ENCODE measurements around the gene NEK6. TPM values are rescaled to one million over a fixed set of nuclear protein-coding genes. Genes with fewer than 3 reads are reported as not detected.
A peak's percentile ranks its signal among the peaks of the same experiment; 100 is the strongest.
"Not testable (repeated sequence)": the region's sequence is repeated elsewhere in the genome, so short reads cannot be mapped to it uniquely, and the experiment has no call there.

Gene NEK6
- total and polyA plus RNA-seq, 2 experiments from 2014 or later = 33.5 to 44.7 TPM

- no peak overlapping the region for H2AFZ ChIP-seq
- H3K4me2 ChIP-seq = no peak overlapping the region
- H3K36me3 ChIP-seq (replicated peaks; ENCODE audit: insufficient read depth, low read depth) = no peaks in the 10 kb centered on the region
- H3K27ac ChIP-seq = no peak overlapping the region
- no peaks in the 10 kb centered on the region for H3K27me3 ChIP-seq
- DNase-seq (ENCODE audit: low spot score) = no peak
- H3K4me1 ChIP-seq (ENCODE audit: insufficient read depth) = no peaks in the 10 kb centered on the region
- no peaks in the 10 kb centered on the region for H3K9me2 ChIP-seq (replicated peaks; ENCODE audit: insufficient read depth)
- 80% methylated on average over 7 of the region's 7 CpGs for WGBS (ENCODE audit: low lambda C conversion rate, missing lambda C conversion rate)
- no peaks in the 10 kb centered on the region for H3K9me3 ChIP-seq (ENCODE audit: low read depth)
- H3K79me2 ChIP-seq = no peaks in the 10 kb centered on the region
- no peaks in the 10 kb centered on the region for H4K20me1 ChIP-seq (ENCODE audit: insufficient read depth, poor library complexity, severe bottlenecking)
- TF ChIP-seq EZH2phosphoT487 (IDR thresholded peaks at IDR 0.05; ENCODE audit: low read depth, severe bottlenecking, unreplicated experiment) (no peak), CTCF (IDR thresholded peaks at IDR 0.05; ENCODE audit: poor library complexity) (no peak), EZH2 (IDR thresholded peaks at IDR 0.05; ENCODE audit: borderline replicate concordance) (no peak)
- H3K4me3 ChIP-seq = no peak overlapping the region
Measured at GRCh38 chr9:124239249-124240073, 18.3 kb upstream of the NEK6 start.

GRCh38 chr9:124242331-124243194 is 15.2 kb upstream of the NEK6 start:
- no peak overlapping the region for H3K4me3 ChIP-seq
- H3K27ac ChIP-seq = peak overlapping the region; percentile 77
- H3K9me3 ChIP-seq (ENCODE audit: low read depth) = no peaks in the 10 kb centered on the region
- H3K4me2 ChIP-seq = peak overlapping the region; percentile 70
- peak overlapping the region; percentile 59 for H2AFZ ChIP-seq
- TF ChIP-seq CTCF (IDR thresholded peaks at IDR 0.05; ENCODE audit: poor library complexity) = no peak
- TF ChIP-seq EZH2 (IDR thresholded peaks at IDR 0.05; ENCODE audit: borderline replicate concordance) = no peak
- TF ChIP-seq EZH2phosphoT487 (IDR thresholded peaks at IDR 0.05; ENCODE audit: low read depth, severe bottlenecking, unreplicated experiment) = no peak
- H3K36me3 ChIP-seq (replicated peaks; ENCODE audit: insufficient read depth, low read depth) = no peaks in the 10 kb centered on the region
- H3K27me3 ChIP-seq = no peaks in the 10 kb centered on the region
- no peaks in the 10 kb centered on the region for H3K4me1 ChIP-seq (ENCODE audit: insufficient read depth)
- DNase-seq (ENCODE audit: low spot score) = peak; percentile 44
- 48% methylated on average over 24 of the region's 24 CpGs for WGBS (ENCODE audit: low lambda C conversion rate, missing lambda C conversion rate)
- H3K79me2 ChIP-seq = no peaks in the 10 kb centered on the region
- H3K9me2 ChIP-seq (replicated peaks; ENCODE audit: insufficient read depth) = no peaks in the 10 kb centered on the region
- no peaks in the 10 kb centered on the region for H4K20me1 ChIP-seq (ENCODE audit: insufficient read depth, poor library complexity, severe bottlenecking)

GRCh38 chr9:124247393-124247792 is 10.4 kb upstream of the NEK6 start:
- H4K20me1 ChIP-seq (ENCODE audit: insufficient read depth, poor library complexity, severe bottlenecking); H3K36me3 ChIP-seq (replicated peaks; ENCODE audit: insufficient read depth, low read depth); DNase-seq (ENCODE audit: low spot score); H3K4me2 ChIP-seq; H3K9me3 ChIP-seq (ENCODE audit: low read depth); H2AFZ ChIP-seq; H3K27me3 ChIP-seq; H3K79me2 ChIP-seq; H3K9me2 ChIP-seq (replicated peaks; ENCODE audit: insufficient read depth); H3K4me3 ChIP-seq; H3K4me1 ChIP-seq (ENCODE audit: insufficient read depth); H3K27ac ChIP-seq: not testable (repeated sequence)
- 98% methylated on average over 5 of the region's 5 CpGs for whole genome bisulfite sequencing (ENCODE audit: low lambda C conversion rate, missing lambda C conversion rate)

GRCh38 chr9:124248066-124248465 is 9.7 kb upstream of the NEK6 start:
- Histone ChIP-seq H3K4me1 (ENCODE audit: insufficient read depth) (no peaks in the 10 kb centered on the region), H3K9me3 (ENCODE audit: low read depth) (no peaks in the 10 kb centered on the region), H3K27ac (no peak overlapping the region), H3K4me3 (no peak overlapping the region), H4K20me1 (ENCODE audit: insufficient read depth, poor library complexity, severe bottlenecking) (no peaks in the 10 kb centered on the region), H3K79me2 (no peaks in the 10 kb centered on the region), H3K27me3 (no peaks in the 10 kb centered on the region), H3K4me2 (no peak overlapping the region), H3K9me2 (replicated peaks; ENCODE audit: insufficient read depth) (no peaks in the 10 kb centered on the region), H2AFZ (no peak overlapping the region), H3K36me3 (replicated peaks; ENCODE audit: insufficient read depth, low read depth) (no peaks in the 10 kb centered on the region)
- no peak for TF ChIP-seq EZH2phosphoT487 (IDR thresholded peaks at IDR 0.05; ENCODE audit: low read depth, severe bottlenecking, unreplicated experiment)
- 92% methylated on average over 3 of the region's 3 CpGs for WGBS (ENCODE audit: low lambda C conversion rate, missing lambda C conversion rate)
- no peak for DNase-seq (ENCODE audit: low spot score)

All from hepatocyte (in vitro differentiated cells).